Suprapubic skin (tissue), 3 donors: ENCODE data around the gene DDX47.

ENCODE experiments used
- CTCF ChIP-seq, 2 donors: fragments of 200-600 bp in 1 of 2; fragments of 450-650 bp in 1 of 2; sonication (generic) in 1 of 2; IDR thresholded peaks; one replicate each; pipeline ENCODE4 v1.5.1; 2016 to 2019; ENCODE audit warnings: antibody characterized with exemption in 2 of 2, mild to moderate bottlenecking in 1 of 2, moderate library complexity in 1 of 2
- POLR2A ChIP-seq, 2 donors: fragments of 450-650 bp; IDR thresholded peaks; one replicate each; pipeline ENCODE4 v1.6.1; 2017; ENCODE audit warnings: antibody characterized with exemption in 2 of 2, mild to moderate bottlenecking in 2 of 2, moderate library complexity in 2 of 2

- TF ChIP-seq POLR2A (IDR thresholded peaks at IDR 0.05) (no peak), CTCF (IDR thresholded peaks at IDR 0.05) (no peak)
Observed at GRCh38 chr12:12817616-12818015, 4.5 kb downstream of the DDX47 start.
